Bronchial epithelial cell (primary cell): ENCODE data around the gene ZSCAN16. TPM values are rescaled to one million over a fixed set of nuclear protein-coding genes. Genes with fewer than 3 reads are reported as not detected.

Experiments used
- DNase-seq: peaks from one replicate; pipeline ENCODE4 v3.0.0-alpha.2; 2010; ENCODE audit warnings: low read depth
- FAIRE-seq: peaks from 2 replicates; lab custom pipeline; 2011; peaks lifted over from hg19 to GRCh38; lab: Jason Lieb, UNC
- H3K27me3 ChIP-seq: 2 replicates; pipeline ENCODE4 v1.5.1; 2011; ENCODE audit warnings: low read length; ENCODE audit not compliant: control insufficient read depth, insufficient read depth
- H3K36me3 ChIP-seq: 2 replicates; pipeline ENCODE4 v1.5.1; 2011; ENCODE audit warnings: low read length; ENCODE audit not compliant: control insufficient read depth, insufficient read depth
- H3K4me3 ChIP-seq: 2 replicates; pipeline ENCODE4 v1.5.1; 2011; ENCODE audit warnings: mild to moderate bottlenecking, low read depth, low read length, control low read depth
- CTCF ChIP-seq: IDR thresholded peaks from 2 replicates; pipeline ENCODE4 v1.5.1; 2011; ENCODE audit warnings: mild to moderate bottlenecking, moderate library complexity, low read length, control low read depth, inconsistent platforms; ENCODE audit not compliant: insufficient read depth, severe bottlenecking
- total RNA-seq: library from RNA; depleted of rRNA; stranded (reverse); fragments of >200 nt; gene quantifications from 2 replicates; pipeline ENCODE4 v1.2.1, GENCODE V29; 2014

ZSCAN16 gene
- total RNA-seq, 1 donor from 2014 or later = 9.5 TPM

GRCh38 chr6:28141500-28142329 is 17.3 kb downstream of the ZSCAN16 start, which contains the start of gene ZKSCAN8:
ZKSCAN8 (plus strand) TSS chr6:28141883; CDS start chr6:28148408, 6,525 bp downstream.
- DNase-seq (peak; percentile 71), FAIRE-seq (no peak)
- no peaks in the 10 kb centered on the region for H3K36me3 ChIP-seq
- no peaks in the 10 kb centered on the region for H3K27me3 ChIP-seq
- TF ChIP-seq CTCF = no peak
- peak within 1 kb of the TSS; percentile 85 for H3K4me3 ChIP-seq

- Histone ChIP-seq H3K27me3 (no peaks in the 10 kb centered on the region), H3K36me3 (no peaks in the 10 kb centered on the region), H3K4me3 (peak overlapping the region; percentile 85)
- DNase-seq = peak; percentile 15
- no peak for FAIRE-seq
- TF ChIP-seq CTCF = no peak
These were observed 18.0 kb downstream of the ZSCAN16 start for GRCh38 chr6:28142446-28142845.

GRCh38 chr6:28145231-28145630 is 20.8 kb downstream of the ZSCAN16 start:
- no peak for DNase-seq
- FAIRE-seq = no peak
- H3K36me3 ChIP-seq = peaks cover 8% of the 10 kb centered on the region
- TF ChIP-seq CTCF = no peak
- H3K27me3 ChIP-seq = no peaks in the 10 kb centered on the region
- no peak overlapping the region for H3K4me3 ChIP-seq

DNA sequence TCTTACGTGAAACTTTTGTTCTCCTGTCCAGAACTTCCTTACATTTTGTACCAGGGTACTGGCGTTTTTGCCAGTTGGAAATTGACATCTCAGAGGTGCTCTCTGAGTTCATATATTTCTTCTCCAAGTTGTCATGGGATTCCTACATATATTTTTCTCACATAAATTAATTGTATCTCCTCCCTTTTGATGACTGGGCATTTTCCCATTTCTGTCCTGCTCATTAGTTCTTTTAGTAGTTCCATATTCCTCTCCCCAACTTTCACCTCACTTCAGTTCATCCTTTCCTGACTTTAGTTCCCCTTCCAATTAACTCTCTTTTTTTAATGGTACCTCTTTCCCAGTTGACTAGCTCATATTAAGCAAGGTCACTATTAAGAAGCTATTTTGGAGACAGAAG is 28.1 kb downstream of the ZSCAN16 start:
- FAIRE-seq (no peak), DNase-seq (no peak)
- peaks cover 25% of the 10 kb centered on the region for H3K36me3 ChIP-seq
- TF ChIP-seq CTCF = no peak
- no peak overlapping the region for H3K4me3 ChIP-seq
- H3K27me3 ChIP-seq = no peaks in the 10 kb centered on the region

- H3K36me3 ChIP-seq = peaks cover 21% of the 10 kb centered on the region
- TF ChIP-seq CTCF = no peak
- H3K4me3 ChIP-seq = no peak overlapping the region
- FAIRE-seq (no peak), DNase-seq (no peak)
- no peaks in the 10 kb centered on the region for H3K27me3 ChIP-seq
These were observed 29.1 kb downstream of the ZSCAN16 start for GRCh38 chr6:28153546-28153945.
